CD4-positive, alpha-beta T cell (primary cell): Measurements from ENCODE around the gene SNRNP70. TPM values are rescaled to one million over a fixed set of nuclear protein-coding genes. Genes with fewer than 3 reads are reported as not detected.
A peak's percentile ranks its signal among the peaks of the same experiment; 100 is the strongest.

ENCODE experiments used
- ATAC-seq: fragments of 200-7000 bp; cut with Tn5 transposase; one replicate; pipeline ENCODE4 v1.10.0; 2022; ENCODE audit warnings: mild to moderate bottlenecking; ENCODE audit not compliant: poor library complexity
- CTCF ChIA-PET: fragments of 350-600 bp; sonication (Branson Sonifier 250); formaldehyde crosslinking; loops from one replicate; lab custom pipeline; 2021; ENCODE audit warnings: antibody characterized with exemption, inconsistent platforms; lab: Charles Lee
- POLR2A ChIA-PET: fragments of 350-600 bp; sonication (Branson Sonifier 250); formaldehyde crosslinking; loops from one replicate; lab custom pipeline; 2021; ENCODE audit warnings: antibody characterized with exemption, inconsistent platforms; lab: Charles Lee
- DNase-seq, 14 experiments: peaks; one replicate each; pipeline ENCODE4 v3.0.0-alpha.2; 2013 to 2020; ENCODE audit warnings: mixed read lengths in 2 of 14
- H3K27ac ChIP-seq, 2 donors: one replicate each; pipeline versions ENCODE4 v1.5.1 to v1.7.0; 2013; ENCODE audit warnings: low read length in 2 of 2, low read depth in 1 of 2, mild to moderate bottlenecking in 1 of 2
- H3K27me3 ChIP-seq, 2 experiments: 1 replicate in 1 of 2; 2 replicates in 1 of 2; pipeline versions ENCODE4 v1.6.1 to v1.7.0; 2013; ENCODE audit warnings: low read length in 2 of 2, control low read depth in 1 of 2, mild to moderate bottlenecking in 1 of 2, moderate library complexity in 1 of 2; ENCODE audit not compliant: insufficient read depth in 2 of 2, control insufficient read depth in 1 of 2
- H3K36me3 ChIP-seq: one replicate; pipeline ENCODE4 v1.6.1; 2013; ENCODE audit warnings: low read length, control low read depth; ENCODE audit not compliant: insufficient read depth
- H3K4me1 ChIP-seq: one replicate; pipeline ENCODE4 v1.6.1; 2013; ENCODE audit warnings: low read length, control low read depth; ENCODE audit not compliant: insufficient read depth
- H3K4me3 ChIP-seq: one replicate; pipeline ENCODE4 v1.5.1; 2013; ENCODE audit warnings: mild to moderate bottlenecking, low read length, moderate library complexity
- H3K9me3 ChIP-seq, 2 experiments: 1 replicate in 1 of 2; 2 replicates in 1 of 2; pipeline versions ENCODE4 v1.6.1 to v1.7.0; 2013; ENCODE audit warnings: low read length in 2 of 2, mild to moderate bottlenecking in 2 of 2, control low read depth in 1 of 2, moderate library complexity in 1 of 2; ENCODE audit not compliant: control insufficient read depth in 1 of 2, insufficient read depth in 1 of 2
- H3K27ac Mint-ChIP-seq: one replicate; pipeline ENCODE4 v1.8.0; 2020; ENCODE audit warnings: mixed read lengths
- H3K27me3 Mint-ChIP-seq: one replicate; pipeline ENCODE4 v1.8.0; 2021; ENCODE audit warnings: mixed read lengths
- H3K36me3 Mint-ChIP-seq: one replicate; pipeline ENCODE4 v1.8.0; 2021; ENCODE audit warnings: low read depth, mixed read lengths
- H3K4me1 Mint-ChIP-seq: one replicate; pipeline ENCODE4 v1.8.0; 2021; ENCODE audit warnings: low read depth, mixed read lengths
- H3K4me3 Mint-ChIP-seq: one replicate; pipeline ENCODE4 v1.8.0; 2020; ENCODE audit warnings: mild to moderate bottlenecking, mixed read lengths
- H3K9me3 Mint-ChIP-seq: one replicate; pipeline ENCODE4 v1.8.0; 2020; ENCODE audit warnings: mixed read lengths
- CTCF ChIP-seq: fragments of 200-600 bp; IDR thresholded peaks from one replicate; pipeline ENCODE4 v1.8.0; 2022; ENCODE audit warnings: antibody characterized with exemption, mild to moderate bottlenecking
- intact Hi-C, 2 experiments: fragments of 100-400 bp; cut with DNase I in 1 of 2; cut with micrococcal nuclease in 1 of 2; formaldehyde crosslinking; loops; one replicate each; pipeline versions ENCODE4 v1.15.1 to v1.9.0; 2023 to 2025; cut with DNase I, micrococcal nuclease
- total RNA-seq, 174 experiments: library from RNA in 2 of 174; stranded (reverse) in 2 of 174; gene quantifications; one replicate each; pipeline ENCODE4 v1.2.3 and lab custom pipeline; 2021 to 2026

The SNRNP70 gene
- total RNA-seq, 2 experiments from 2014 or later: 375 to 397 TPM

- Mint-ChIP-seq H3K4me1 (peaks cover 18% of the 10 kb centered on the region), H3K27ac (no peak within 1 kb of the TSS), H3K9me3 (no peaks in the 10 kb centered on the region), H3K4me3 (peak within 1 kb of the TSS; percentile 59), H3K27me3 (peaks cover 75% of the 10 kb centered on the region), H3K36me3 (no peaks in the 10 kb centered on the region)
- Histone ChIP-seq H3K36me3 (no peaks in the 10 kb centered on the region), H3K27me3 (peaks cover 33 to 41% of the 10 kb centered on the region in 2 experiments), H3K4me1 (peaks cover 12% of the 10 kb centered on the region), H3K4me3 (no peak within 1 kb of the TSS), H3K9me3 (peaks cover 0 to 29% of the 10 kb centered on the region in 2 experiments), H3K27ac (no peak within 1 kb of the TSS)
- ATAC-seq: peak; percentile 64
- ChIA-PET POLR2A (no interaction called here), CTCF (no interaction called here)
- intact Hi-C loops: no loop called here
- no peak for TF ChIP-seq CTCF
- peak in 6 of 14 experiments; percentile 22 to 55 (median 34) for DNase-seq
These were observed 72.4 kb downstream of the SNRNP70 start, which contains the start of gene TRPM4 for GRCh38 chr19:49157445-49158224. TRPM4 (plus strand) TSS chr19:49157792; CDS start chr19:49157867, 75 bp downstream.

Other genes with a start within 250 kb of the SNRNP70 start
- 1 to 10 TPM in 1 of 2 experiments, under 1 TPM in 1; 0.93 to 1.3 TPM for gene HSD17B14, start 249.0 kb upstream of the SNRNP70 start, total RNA-seq
- 1 to 10 TPM; 1.4 to 2.7 TPM for gene PLEKHA4, start 216.8 kb upstream of the SNRNP70 start, total RNA-seq
- 100 to 1,000 TPM; 569 to 584 TPM for gene PPP1R15A, start 213.0 kb upstream of the SNRNP70 start, total RNA-seq
- gene TULP2, start 186.7 kb upstream of the SNRNP70 start, total RNA-seq: not detected
- 10 to 100 TPM; 73.7 to 77.0 TPM for gene NUCB1, start 185.1 kb upstream of the SNRNP70 start, total RNA-seq
- 1 to 10 TPM; 1.1 to 1.8 TPM for gene DHDH, start 151.8 kb upstream of the SNRNP70 start, total RNA-seq
- gene BAX, start 130.6 kb upstream of the SNRNP70 start, total RNA-seq: 10 to 100 TPM; 52.9 to 60.4 TPM
- 100 to 1,000 TPM; 616 to 627 TPM for gene FTL, start 120.1 kb upstream of the SNRNP70 start, total RNA-seq
- gene GYS1, start 92.1 kb upstream of the SNRNP70 start, total RNA-seq: 10 to 100 TPM; 13.2 to 14.1 TPM
- gene RUVBL2, start 91.6 kb upstream of the SNRNP70 start, total RNA-seq: 10 to 100 TPM; 10.7 to 12.3 TPM
- not detected for gene LHB, start 68.4 kb upstream of the SNRNP70 start, total RNA-seq
- gene CGB3, start 61.1 kb upstream of the SNRNP70 start, total RNA-seq: not detected
- not detected for gene CGB2, start 53.6 kb upstream of the SNRNP70 start, total RNA-seq
- gene CGB1, start 48.6 kb upstream of the SNRNP70 start, total RNA-seq: not detected
- gene CGB5, start 41.6 kb upstream of the SNRNP70 start, total RNA-seq: not detected
- not detected for gene CGB8, start 36.3 kb upstream of the SNRNP70 start, total RNA-seq
- gene CGB7, start 27.7 kb upstream of the SNRNP70 start, total RNA-seq: not detected
- not detected for gene NTF4, start 20.6 kb upstream of the SNRNP70 start, total RNA-seq
- not detected for gene KCNA7, start 12.8 kb upstream of the SNRNP70 start, total RNA-seq
- 1 to 10 TPM; 6.4 to 6.6 TPM for gene LIN7B, start 28.9 kb downstream of the SNRNP70 start, total RNA-seq
- 1 to 10 TPM; 1.5 to 2.3 TPM for gene C19orf73, start 33.7 kb downstream of the SNRNP70 start, total RNA-seq
- 1 to 10 TPM; 2.0 to 2.8 TPM for gene PPFIA3, start 34.1 kb downstream of the SNRNP70 start, total RNA-seq
- not detected for gene HRC, start 69.9 kb downstream of the SNRNP70 start, total RNA-seq
- gene TRPM4, start 72.3 kb downstream of the SNRNP70 start, total RNA-seq: not detected
- 1 to 10 TPM; 1.5 to 2.4 TPM for gene SLC6A16, start 239.7 kb downstream of the SNRNP70 start, total RNA-seq
- gene CD37, start 250.0 kb downstream of the SNRNP70 start, total RNA-seq: 100 to 1,000 TPM; 329 to 350 TPM